ENCODE results near the gene SCUBE2.
"Not testable (repeated sequence)": the region's sequence is repeated elsewhere in the genome, so short reads cannot be mapped to it uniquely, and the experiment has no call there.

SCUBE2 gene

DNA sequence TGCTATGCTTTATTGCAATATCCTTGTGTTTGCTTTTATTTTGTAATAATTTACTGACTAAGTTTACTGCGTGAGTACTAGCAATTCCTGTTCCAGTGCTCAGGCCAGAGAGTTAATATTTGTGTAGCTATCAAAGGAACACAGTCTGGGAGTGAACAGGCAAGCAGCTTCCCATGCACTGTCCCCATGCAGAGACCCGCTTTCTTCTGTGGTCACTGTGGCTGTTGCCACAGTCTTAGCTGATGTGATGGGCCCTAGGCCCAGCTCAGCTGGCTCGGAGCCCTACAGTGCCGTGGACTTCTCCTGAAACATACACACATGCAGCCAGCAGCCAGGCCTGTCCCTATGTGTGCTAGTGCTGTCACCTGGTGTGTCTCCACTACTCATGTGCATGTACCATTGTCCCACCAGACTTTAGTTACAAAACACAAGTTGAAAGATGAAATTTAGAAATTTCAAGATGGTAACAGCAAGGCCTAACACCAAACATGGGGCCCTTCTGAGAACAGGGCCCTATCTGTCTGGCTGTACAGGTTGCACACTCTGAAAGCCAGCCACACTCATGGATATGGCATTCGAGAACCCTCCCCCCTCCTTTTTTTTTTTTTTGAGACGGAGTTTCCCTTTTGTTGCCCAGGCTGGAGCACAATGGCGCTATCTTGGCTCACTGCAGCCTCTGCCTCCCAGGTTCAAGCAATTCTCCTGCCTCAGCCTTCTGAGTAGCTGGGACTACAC, 12.3 kb upstream of the SCUBE2 start:
- DNase-seq: no peak
- no peaks in the 10 kb centered on the region for H3K27me3 ChIP-seq (ENCODE audit: control insufficient read depth in 1 of 2, insufficient read depth in 1 of 2, low read length in 2 of 2)
- H3K18ac ChIP-seq (ENCODE audit: low read depth in 1 of 2, low read length in 2 of 2): no peak overlapping the region
- H3K79me1 ChIP-seq (replicated peaks; ENCODE audit: low read length, poor library complexity, severe bottlenecking): no peaks in the 10 kb centered on the region
- H3K23ac ChIP-seq (ENCODE audit: low read length in 2 of 2): no peak overlapping the region
- no peak overlapping the region for H3K9ac ChIP-seq (ENCODE audit: low read length)
- H4K8ac ChIP-seq (ENCODE audit: low read length): no peak overlapping the region
- H2BK15ac ChIP-seq (ENCODE audit: low read depth, poor library complexity, severe bottlenecking): no peak overlapping the region
- H3K4me2 ChIP-seq (ENCODE audit: low read length, poor library complexity, severe bottlenecking): no peak overlapping the region
- H3K9me3 ChIP-seq (ENCODE audit: control insufficient read depth, low read length): no peaks in the 10 kb centered on the region
- no peak overlapping the region for H3K27ac ChIP-seq (ENCODE audit: low read length, poor library complexity, severe bottlenecking)
- peak overlapping the region in 1 of 2 experiments; percentile 55 for H3K14ac ChIP-seq (ENCODE audit: low read length in 2 of 2)
- no peak overlapping the region for H3K4ac ChIP-seq (ENCODE audit: low read depth in 1 of 2, low read length in 2 of 2)
- H2BK12ac ChIP-seq (ENCODE audit: low read length in 2 of 2): no peak overlapping the region
- no peaks in the 10 kb centered on the region for H3K36me3 ChIP-seq (ENCODE audit: control insufficient read depth in 1 of 2, insufficient read depth in 2 of 2, low read depth in 1 of 2, low read length in 2 of 2)
- no peaks in the 10 kb centered on the region for H3K4me1 ChIP-seq (ENCODE audit: control insufficient read depth, insufficient read depth, low read depth, low read length)
- 90% methylated on average over 7 of the region's 7 CpGs for WGBS
- no peak overlapping the region for H2AFZ ChIP-seq (ENCODE audit: low read depth, low read length)
- no peak overlapping the region for H2AK5ac ChIP-seq (ENCODE audit: low read length, severe bottlenecking)
- H2BK5ac ChIP-seq (ENCODE audit: low read depth, low read length, poor library complexity, severe bottlenecking): no peak overlapping the region
- H4K91ac ChIP-seq (ENCODE audit: low read length): no peak overlapping the region
- H2BK120ac ChIP-seq (ENCODE audit: low read depth, low read length): no peak overlapping the region
- no peak overlapping the region for H3K4me3 ChIP-seq (ENCODE audit: insufficient read depth in 1 of 2, low read depth in 1 of 2, low read length in 2 of 2)

DNA sequence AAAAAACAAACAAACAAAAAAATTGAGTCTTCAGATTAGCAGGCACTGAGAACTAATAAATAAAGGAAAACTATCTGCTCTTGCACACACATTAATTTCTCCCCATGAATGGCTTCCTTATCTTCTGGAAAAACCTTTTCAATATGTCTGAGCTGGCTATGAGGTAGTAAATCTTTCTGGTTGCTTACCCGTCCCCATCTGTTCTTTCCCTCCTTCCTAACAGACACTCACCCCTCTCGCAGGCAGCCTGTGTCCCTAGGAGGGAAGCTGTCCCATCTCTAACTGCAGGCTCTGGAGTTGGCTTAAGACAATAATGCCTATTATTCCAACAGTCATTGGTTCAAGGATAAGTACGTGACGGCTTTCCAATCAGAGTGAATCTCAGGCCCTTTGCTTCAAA, 8.2 kb upstream of the SCUBE2 start:
- Histone ChIP-seq H3K4ac (ENCODE audit: low read depth in 1 of 2, low read length in 2 of 2) (no peak overlapping the region), H3K14ac (ENCODE audit: low read length in 2 of 2) (no peak overlapping the region), H3K4me2 (ENCODE audit: low read length, poor library complexity, severe bottlenecking) (no peak overlapping the region), H2BK15ac (ENCODE audit: low read depth, poor library complexity, severe bottlenecking) (no peak overlapping the region), H3K27ac (ENCODE audit: low read length, poor library complexity, severe bottlenecking) (no peak overlapping the region), H3K18ac (ENCODE audit: low read depth in 1 of 2, low read length in 2 of 2) (no peak overlapping the region), H2BK5ac (ENCODE audit: low read depth, low read length, poor library complexity, severe bottlenecking) (no peak overlapping the region), H2BK120ac (ENCODE audit: low read depth, low read length) (no peak overlapping the region), H3K4me1 (ENCODE audit: control insufficient read depth, insufficient read depth, low read depth, low read length) (no peaks in the 10 kb centered on the region), H2AFZ (ENCODE audit: low read depth, low read length) (no peak overlapping the region), H2BK12ac (ENCODE audit: low read length in 2 of 2) (no peak overlapping the region), H3K4me3 (ENCODE audit: insufficient read depth in 1 of 2, low read depth in 1 of 2, low read length in 2 of 2) (no peak overlapping the region), H4K8ac (ENCODE audit: low read length) (no peak overlapping the region), H3K36me3 (ENCODE audit: control insufficient read depth in 1 of 2, insufficient read depth in 2 of 2, low read depth in 1 of 2, low read length in 2 of 2) (peaks cover 0 to 4% of the 10 kb centered on the region in 2 experiments), H4K91ac (ENCODE audit: low read length) (no peak overlapping the region), H3K27me3 (ENCODE audit: control insufficient read depth in 1 of 2, insufficient read depth in 1 of 2, low read length in 2 of 2) (no peaks in the 10 kb centered on the region), H3K23ac (ENCODE audit: low read length in 2 of 2) (no peak overlapping the region), H2AK5ac (ENCODE audit: low read length, severe bottlenecking) (no peak overlapping the region), H3K9ac (ENCODE audit: low read length) (no peak overlapping the region), H3K9me3 (ENCODE audit: control insufficient read depth, low read length) (no peaks in the 10 kb centered on the region), H3K79me1 (replicated peaks; ENCODE audit: low read length, poor library complexity, severe bottlenecking) (no peaks in the 10 kb centered on the region)
- WGBS: 61% methylated on average over 4 of the region's 4 CpGs
- no peak for DNase-seq

GRCh38 chr11:9098455-9098854, 7.1 kb upstream of the SCUBE2 start:
- H3K18ac ChIP-seq (ENCODE audit: low read depth in 1 of 2, low read length in 2 of 2); H3K27ac ChIP-seq (ENCODE audit: low read length, poor library complexity, severe bottlenecking); H3K9me3 ChIP-seq (ENCODE audit: control insufficient read depth, low read length); H3K14ac ChIP-seq (ENCODE audit: low read length in 2 of 2); H2BK15ac ChIP-seq (ENCODE audit: low read depth, poor library complexity, severe bottlenecking); H2BK12ac ChIP-seq (ENCODE audit: low read length in 2 of 2); H3K27me3 ChIP-seq (ENCODE audit: control insufficient read depth in 1 of 2, insufficient read depth in 1 of 2, low read length in 2 of 2); H3K4me3 ChIP-seq (ENCODE audit: insufficient read depth in 1 of 2, low read depth in 1 of 2, low read length in 2 of 2); H3K36me3 ChIP-seq (ENCODE audit: control insufficient read depth in 1 of 2, insufficient read depth in 2 of 2, low read depth in 1 of 2, low read length in 2 of 2); H3K9ac ChIP-seq (ENCODE audit: low read length); H2BK5ac ChIP-seq (ENCODE audit: low read depth, low read length, poor library complexity, severe bottlenecking); H4K8ac ChIP-seq (ENCODE audit: low read length); H3K4me2 ChIP-seq (ENCODE audit: low read length, poor library complexity, severe bottlenecking); H3K23ac ChIP-seq (ENCODE audit: low read length in 2 of 2); H4K91ac ChIP-seq (ENCODE audit: low read length); H2AFZ ChIP-seq (ENCODE audit: low read depth, low read length); DNase-seq; H3K4ac ChIP-seq (ENCODE audit: low read depth in 1 of 2, low read length in 2 of 2); H3K79me1 ChIP-seq (replicated peaks; ENCODE audit: low read length, poor library complexity, severe bottlenecking); H2BK120ac ChIP-seq (ENCODE audit: low read depth, low read length); H3K4me1 ChIP-seq (ENCODE audit: control insufficient read depth, insufficient read depth, low read depth, low read length); H2AK5ac ChIP-seq (ENCODE audit: low read length, severe bottlenecking): not testable (repeated sequence)
- WGBS: 100% methylated on average over 2 of the region's 2 CpGs

DNA sequence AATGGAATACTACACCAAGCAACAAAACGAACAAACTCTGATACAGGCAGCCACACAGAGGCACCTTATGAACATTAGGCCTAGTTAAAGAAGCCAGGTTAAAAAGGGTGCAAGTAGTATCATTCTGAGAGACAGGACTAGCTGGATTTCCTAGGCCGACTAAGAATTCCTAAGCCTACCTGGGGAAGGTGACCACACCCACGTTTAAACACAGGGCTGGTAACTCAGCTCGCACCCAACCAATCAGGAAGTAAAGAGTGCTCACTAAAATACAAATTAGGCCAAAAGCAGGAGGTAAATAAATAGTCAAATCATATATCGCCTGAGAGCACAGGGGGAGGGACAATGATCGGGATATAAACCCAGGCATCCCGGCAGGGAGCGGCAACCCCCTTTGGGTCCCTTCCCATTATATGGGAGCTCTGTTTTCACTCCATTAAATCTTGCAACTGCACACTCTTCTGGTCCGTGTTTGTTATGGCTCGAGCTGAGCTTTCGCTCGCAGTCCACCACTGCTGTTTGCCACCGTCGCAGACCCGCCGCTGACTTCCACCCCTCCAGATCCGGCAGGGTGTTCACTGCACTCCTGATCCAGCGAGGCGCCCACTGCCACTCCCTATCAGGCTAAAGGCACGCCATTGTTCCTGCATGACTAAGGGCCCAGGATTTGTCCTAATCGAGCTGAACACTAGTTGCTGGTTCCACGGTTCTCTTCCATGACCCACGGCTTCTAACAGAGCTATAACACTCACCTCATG, 6.0 kb upstream of the SCUBE2 start:
- not testable (repeated sequence) for H2BK15ac ChIP-seq (ENCODE audit: low read depth, poor library complexity, severe bottlenecking); H3K36me3 ChIP-seq (ENCODE audit: control insufficient read depth in 1 of 2, insufficient read depth in 2 of 2, low read depth in 1 of 2, low read length in 2 of 2); DNase-seq; H3K4me3 ChIP-seq (ENCODE audit: insufficient read depth in 1 of 2, low read depth in 1 of 2, low read length in 2 of 2); H3K9me3 ChIP-seq (ENCODE audit: control insufficient read depth, low read length); H3K27ac ChIP-seq (ENCODE audit: low read length, poor library complexity, severe bottlenecking); H3K14ac ChIP-seq (ENCODE audit: low read length in 2 of 2); H3K27me3 ChIP-seq (ENCODE audit: control insufficient read depth in 1 of 2, insufficient read depth in 1 of 2, low read length in 2 of 2); H2AFZ ChIP-seq (ENCODE audit: low read depth, low read length); H3K18ac ChIP-seq (ENCODE audit: low read depth in 1 of 2, low read length in 2 of 2); H2BK5ac ChIP-seq (ENCODE audit: low read depth, low read length, poor library complexity, severe bottlenecking); H4K91ac ChIP-seq (ENCODE audit: low read length); H3K4ac ChIP-seq (ENCODE audit: low read depth in 1 of 2, low read length in 2 of 2); H3K9ac ChIP-seq (ENCODE audit: low read length); H3K4me2 ChIP-seq (ENCODE audit: low read length, poor library complexity, severe bottlenecking); H3K23ac ChIP-seq (ENCODE audit: low read length in 2 of 2); H4K8ac ChIP-seq (ENCODE audit: low read length); H3K4me1 ChIP-seq (ENCODE audit: control insufficient read depth, insufficient read depth, low read depth, low read length); H3K79me1 ChIP-seq (replicated peaks; ENCODE audit: low read length, poor library complexity, severe bottlenecking); H2AK5ac ChIP-seq (ENCODE audit: low read length, severe bottlenecking); H2BK120ac ChIP-seq (ENCODE audit: low read depth, low read length); H2BK12ac ChIP-seq (ENCODE audit: low read length in 2 of 2)
- WGBS: 95% methylated on average over 21 of the region's 23 CpGs

Measured in mesenchymal stem cell (in vitro differentiated cells and primary cell).